B cell (primary cell): Measurements from ENCODE around the gene KATNA1. TPM values are rescaled to one million over a fixed set of nuclear protein-coding genes. Genes with fewer than 3 reads are reported as not detected.
A peak's percentile ranks its signal among the peaks of the same experiment; 100 is the strongest.

Experiments used
- ATAC-seq: fragments of 200-7000 bp; cut with Tn5 transposase; one replicate; pipeline ENCODE4 v1.10.0; 2021; ENCODE audit warnings: low read depth, mild to moderate bottlenecking, moderate number of reproducible peaks, moderate library complexity
- CTCF ChIA-PET: fragments of 350-600 bp; sonication (Branson Sonifier 250); formaldehyde crosslinking; loops from one replicate; lab custom pipeline; 2021; ENCODE audit warnings: antibody characterized with exemption, inconsistent platforms; lab: Charles Lee
- POLR2A ChIA-PET: fragments of 350-600 bp; sonication (Branson Sonifier 250); formaldehyde crosslinking; loops from one replicate; lab custom pipeline; 2021; ENCODE audit warnings: antibody characterized with exemption; lab: Charles Lee
- DNase-seq: peaks from one replicate; pipeline ENCODE4 v3.0.0; 2013
- H2AFZ ChIP-seq: 2 replicates; pipeline ENCODE4 v1.6.1; 2012; ENCODE audit warnings: mild to moderate bottlenecking, low read depth, low read length; ENCODE audit not compliant: insufficient read depth, poor library complexity, severe bottlenecking
- H3K27ac ChIP-seq, 2 donors: 1 replicate in 1 of 2; 2 replicates in 1 of 2; pipeline ENCODE4 v1.5.1; 2012 to 2013; ENCODE audit warnings: low read length in 2 of 2, mild to moderate bottlenecking in 2 of 2, moderate library complexity in 1 of 2
- H3K27me3 ChIP-seq, 4 experiments: fragments of 200-600 bp in 1 of 4; sonication (generic) in 1 of 4; replicated peaks in 1 of 4; 1 replicate in 2 of 4; 2 replicates in 2 of 4; pipeline versions ENCODE4 v1.6.1 to v1.7.0; 2013 to 2016; ENCODE audit warnings: low read length in 3 of 4, mild to moderate bottlenecking in 2 of 4, mixed read lengths in 1 of 4, moderate library complexity in 1 of 4; ENCODE audit not compliant: insufficient read depth in 4 of 4, control insufficient read depth in 3 of 4; ENCODE audit errors: control extremely low read depth in 1 of 4
- H3K36me3 ChIP-seq, 2 experiments: replicated peaks in 1 of 2; 1 replicate in 1 of 2; 2 replicates in 1 of 2; pipeline versions ENCODE4 v1.6.1 to v1.7.1; 2013; ENCODE audit warnings: low read length in 1 of 2; ENCODE audit not compliant: insufficient read depth in 2 of 2, control insufficient read depth in 1 of 2; ENCODE audit errors: control extremely low read depth in 1 of 2, extremely low read depth in 1 of 2
- H3K4me1 ChIP-seq, 2 donors: fragments of 200-600 bp in 1 of 2; sonication (generic) in 1 of 2; 1 replicate in 1 of 2; 2 replicates in 1 of 2; pipeline versions ENCODE4 v1.5.1 to v1.6.1; 2013 to 2017; ENCODE audit warnings: low read length in 2 of 2; ENCODE audit not compliant: control insufficient read depth in 2 of 2, insufficient read depth in 2 of 2
- H3K4me2 ChIP-seq: replicated peaks from 2 replicates; pipeline ENCODE3; 2012; ENCODE audit warnings: mild to moderate bottlenecking, low read depth, low read length; ENCODE audit not compliant: poor library complexity, severe bottlenecking
- H3K4me3 ChIP-seq, 5 experiments: fragments of 200-600 bp in 1 of 5; sonication (generic) in 1 of 5; 1 replicate in 3 of 5; 2 replicates in 2 of 5; pipeline versions ENCODE4 v1.5.1 to v1.7.0; 2011 to 2016; ENCODE audit warnings: low read length in 4 of 5, mild to moderate bottlenecking in 4 of 5, low read depth in 2 of 5, control low read depth in 1 of 5, moderate library complexity in 1 of 5; ENCODE audit not compliant: insufficient read depth in 1 of 5; ENCODE audit errors: control extremely low read depth in 1 of 5, extremely low read depth in 1 of 5
- H3K79me2 ChIP-seq: fragments of 200-600 bp; sonication (generic); one replicate; pipeline ENCODE4 v1.6.0; 2016; ENCODE audit warnings: low read length; ENCODE audit not compliant: control insufficient read depth, insufficient read depth
- H3K9ac ChIP-seq: fragments of 200-600 bp; sonication (generic); 2 replicates; pipeline ENCODE4 v1.6.1; 2017; ENCODE audit warnings: mild to moderate bottlenecking, low read length, moderate library complexity
- H3K9me3 ChIP-seq, 3 donors: one replicate each; pipeline versions ENCODE4 v1.6.1 to v1.7.1; 2013; ENCODE audit warnings: low read length in 2 of 3; ENCODE audit not compliant: control insufficient read depth in 2 of 3, insufficient read depth in 1 of 3; ENCODE audit errors: control extremely low read depth in 1 of 3
- H4K20me1 ChIP-seq: 2 replicates; pipeline ENCODE4 v1.6.0; 2012; ENCODE audit warnings: mild to moderate bottlenecking, low read length; ENCODE audit not compliant: insufficient read depth, control insufficient read depth, poor library complexity, severe bottlenecking
- H3K27ac Mint-ChIP-seq: one replicate; pipeline ENCODE4 v1.8.0; 2021; ENCODE audit warnings: mixed read lengths
- H3K27me3 Mint-ChIP-seq: one replicate; pipeline ENCODE4 v1.8.0; 2021; ENCODE audit warnings: mixed read lengths
- H3K4me1 Mint-ChIP-seq: one replicate; pipeline ENCODE4 v1.8.0; 2021; ENCODE audit warnings: mixed read lengths
- H3K4me3 Mint-ChIP-seq: one replicate; pipeline ENCODE4 v1.8.0; 2021; ENCODE audit warnings: mixed read lengths
- H3K9me3 Mint-ChIP-seq: one replicate; pipeline ENCODE4 v1.8.0; 2022; ENCODE audit warnings: mixed read lengths; ENCODE audit not compliant: insufficient read depth
- CTCF ChIP-seq: fragments of 200-600 bp; IDR thresholded peaks from one replicate; pipeline ENCODE4 v1.8.0; 2022; ENCODE audit warnings: antibody characterized with exemption, mild to moderate bottlenecking
- EZH2 ChIP-seq: IDR thresholded peaks from 2 replicates; pipeline ENCODE4 v1.6.1; 2012; ENCODE audit warnings: borderline replicate concordance, low read depth, mild to moderate bottlenecking, moderate library complexity, low read length; ENCODE audit not compliant: insufficient read depth, poor library complexity, severe bottlenecking
- WGBS: methylation state at CpG from one replicate; pipeline ENCODE4 v1.1.5; 2013; ENCODE audit warnings: missing lambda C conversion rate; ENCODE audit not compliant: insufficient coverage; 5-methylcytosine and 5-hydroxymethylcytosine counted together
- intact Hi-C: fragments of 100-400 bp; cut with micrococcal nuclease; formaldehyde crosslinking; loops from one replicate; pipeline ENCODE4 v1.10.0; 2022
- polyA plus RNA-seq: library from polyadenylated mRNA; depleted of rRNA; stranded (reverse); fragments of >200 nt; gene quantifications from 2 replicates; pipeline ENCODE4 v1.2.3, GENCODE V29; 2012
- total RNA-seq, 2 donors: library from RNA; stranded (reverse); fragments of 120-200 nt in 1 of 2; gene quantifications; 1 replicate in 1 of 2; 2 replicates in 1 of 2; pipeline versions ENCODE4 v1.2.3 to v1.2.4, GENCODE V29; 2013 to 2022

The KATNA1 gene
- total and polyA plus RNA-seq, 2 donors (not counting 1 experiment from before 2014, with no cell fraction given), result 10.6 to 19.8 TPM

GRCh38 chr6:149627672-149628071, 20.8 kb downstream of the KATNA1 start:
- H3K9me3 ChIP-seq, result no peaks in the 10 kb centered on the region
- TF ChIP-seq CTCF (no peak), EZH2 (no peak)
- CTCF ChIA-PET, result no interaction called here
- H4K20me1 ChIP-seq, result no peaks in the 10 kb centered on the region
- Mint-ChIP-seq H3K27me3 (no peaks in the 10 kb centered on the region), H3K27ac (peak overlapping the region; percentile 42), H3K4me1 (peaks cover 16% of the 10 kb centered on the region), H3K9me3 (no peaks in the 10 kb centered on the region), H3K4me3 (no peak overlapping the region)
- no peak overlapping the region for H3K4me3 ChIP-seq
- H3K27me3 ChIP-seq, result no peaks in the 10 kb centered on the region
- POLR2A ChIA-PET, result interaction anchor here (0.7 kb wide), 1 partner anchor 90 kb away, joined by 6 read pairs; the partner anchor contains the start of gene LATS1
- no peaks in the 10 kb centered on the region for H3K79me2 ChIP-seq
- no peak overlapping the region for H3K9ac ChIP-seq
- intact Hi-C loops, result no loop called here
- DNase-seq, result no peak
- no peak for ATAC-seq
- peaks cover 6 to 11% of the 10 kb centered on the region in 2 experiments for H3K36me3 ChIP-seq
- no peak overlapping the region for H2AFZ ChIP-seq
- H3K4me2 ChIP-seq, result no peak overlapping the region
- peaks cover 7 to 12% of the 10 kb centered on the region in 2 donors for H3K4me1 ChIP-seq
- no peak overlapping the region for H3K27ac ChIP-seq

GRCh38 chr6:149615805-149616204, 32.7 kb downstream of the KATNA1 start:
- no peaks in the 10 kb centered on the region for H3K27me3 ChIP-seq
- no peak overlapping the region for H2AFZ ChIP-seq
- H3K9me3 ChIP-seq, result peaks cover 0 to 4% (median 0%) of the 10 kb centered on the region in 3 donors
- Mint-ChIP-seq H3K4me3 (no peak overlapping the region), H3K9me3 (no peaks in the 10 kb centered on the region), H3K27ac (no peak overlapping the region), H3K4me1 (no peaks in the 10 kb centered on the region), H3K27me3 (no peaks in the 10 kb centered on the region)
- intact Hi-C loops, result no loop called here
- no peaks in the 10 kb centered on the region for H3K4me1 ChIP-seq
- peaks cover 5% of the 10 kb centered on the region for H3K79me2 ChIP-seq
- H3K4me3 ChIP-seq, result no peak overlapping the region
- H3K36me3 ChIP-seq, result peaks cover 14 to 20% of the 10 kb centered on the region in 2 experiments
- DNase-seq, result no peak
- no peak overlapping the region for H3K9ac ChIP-seq
- POLR2A ChIA-PET, result no interaction called here
- CTCF ChIA-PET, result no interaction called here
- no peak overlapping the region for H3K27ac ChIP-seq
- no CpG with 5 or more reads among the region's 5 CpGs for WGBS
- no peak overlapping the region for H3K4me2 ChIP-seq
- ATAC-seq, result no peak
- no peaks in the 10 kb centered on the region for H4K20me1 ChIP-seq
- TF ChIP-seq CTCF, result no peak
